HG03442 (cell line): Measurements from ENCODE around the gene IL17RC.
"Not testable (repeated sequence)": the region's sequence is repeated elsewhere in the genome, so short reads cannot be mapped to it uniquely, and the experiment has no call there.

Experiments
- ATAC-seq: cut with Tn5 transposase; IDR thresholded peaks from one replicate; pipeline ENCODE4 v1.9.1; 2021; ENCODE audit warnings: mild to moderate bottlenecking, moderate library complexity; ENCODE audit not compliant: unreplicated experiment

The IL17RC gene

GRCh38 chr3:9914559-9915253, 2.2 kb upstream of the IL17RC start:
- no peak for ATAC-seq

GRCh38 chr3:9915254-9916141, 1.4 kb upstream of the IL17RC start:
- ATAC-seq, result peak; percentile 36

- ATAC-seq, result no peak
Observed at GRCh38 chr3:9916346-9916733, 558 bp upstream of the IL17RC start.

DNA sequence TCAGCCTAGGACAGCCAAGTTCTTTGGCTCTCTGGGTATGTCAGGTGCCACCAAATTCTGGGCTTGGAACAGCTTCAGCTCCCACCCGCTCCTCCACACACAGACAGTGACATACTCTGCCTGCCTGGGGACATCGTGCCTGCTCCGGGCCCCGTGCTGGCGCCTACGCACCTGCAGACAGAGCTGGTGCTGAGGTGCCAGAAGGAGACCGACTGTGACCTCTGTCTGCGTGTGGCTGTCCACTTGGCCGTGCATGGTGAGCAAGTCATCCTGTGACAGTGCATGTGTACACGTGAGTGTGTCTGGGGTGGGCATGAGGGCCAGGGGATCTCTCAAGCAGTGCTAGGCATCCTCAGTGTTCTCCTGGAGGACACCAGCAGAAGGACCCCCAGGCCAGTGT, 922 bp downstream of the IL17RC start:
- ATAC-seq, result no peak

DNA sequence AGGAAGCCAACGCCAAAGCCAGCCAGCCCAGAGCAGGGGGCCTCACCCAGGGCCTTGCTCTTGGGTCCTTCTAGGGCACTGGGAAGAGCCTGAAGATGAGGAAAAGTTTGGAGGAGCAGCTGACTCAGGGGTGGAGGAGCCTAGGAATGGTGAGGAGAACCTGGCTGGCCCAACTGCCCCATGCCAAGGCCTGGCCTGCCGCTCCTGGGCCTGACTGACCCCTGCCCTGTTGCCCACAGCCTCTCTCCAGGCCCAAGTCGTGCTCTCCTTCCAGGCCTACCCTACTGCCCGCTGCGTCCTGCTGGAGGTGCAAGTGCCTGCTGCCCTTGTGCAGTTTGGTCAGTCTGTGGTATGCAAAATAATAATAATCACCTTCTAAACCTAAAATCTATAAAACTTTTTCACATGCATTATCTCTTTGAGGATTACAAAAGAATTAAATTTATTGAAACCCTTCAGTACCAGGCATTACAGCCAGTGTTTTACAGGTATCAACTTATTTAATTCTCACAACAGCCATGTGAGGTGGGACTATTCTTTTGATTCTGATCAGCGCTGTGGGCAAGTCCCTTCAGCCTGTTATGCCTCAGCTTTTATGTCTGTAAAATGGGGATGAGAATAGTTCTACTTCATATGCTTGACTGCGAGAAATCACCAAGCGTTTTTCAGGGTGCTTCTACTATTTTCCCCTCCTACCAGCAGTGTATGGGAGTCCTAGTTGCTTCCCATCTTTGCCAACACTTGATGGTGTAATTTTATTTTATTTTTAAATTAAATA, 1.6 kb downstream of the IL17RC start:
- no peak for ATAC-seq

DNA sequence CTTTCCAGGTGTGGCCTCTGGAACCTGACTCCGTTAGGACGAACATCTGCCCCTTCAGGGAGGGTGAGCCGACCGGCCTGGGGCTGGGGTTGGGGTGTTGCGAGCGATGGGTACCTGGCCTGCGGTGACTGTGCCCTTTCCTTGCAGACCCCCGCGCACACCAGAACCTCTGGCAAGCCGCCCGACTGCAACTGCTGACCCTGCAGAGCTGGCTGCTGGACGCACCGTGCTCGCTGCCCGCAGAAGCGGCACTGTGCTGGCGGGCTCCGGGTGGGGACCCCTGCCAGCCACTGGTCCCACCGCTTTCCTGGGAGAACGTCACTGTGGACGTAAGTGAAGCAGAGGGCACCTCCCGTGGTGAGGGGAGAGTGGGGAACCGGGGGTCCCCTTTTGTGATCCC, 11.3 kb downstream of the IL17RC start:
- no peak for ATAC-seq

DNA sequence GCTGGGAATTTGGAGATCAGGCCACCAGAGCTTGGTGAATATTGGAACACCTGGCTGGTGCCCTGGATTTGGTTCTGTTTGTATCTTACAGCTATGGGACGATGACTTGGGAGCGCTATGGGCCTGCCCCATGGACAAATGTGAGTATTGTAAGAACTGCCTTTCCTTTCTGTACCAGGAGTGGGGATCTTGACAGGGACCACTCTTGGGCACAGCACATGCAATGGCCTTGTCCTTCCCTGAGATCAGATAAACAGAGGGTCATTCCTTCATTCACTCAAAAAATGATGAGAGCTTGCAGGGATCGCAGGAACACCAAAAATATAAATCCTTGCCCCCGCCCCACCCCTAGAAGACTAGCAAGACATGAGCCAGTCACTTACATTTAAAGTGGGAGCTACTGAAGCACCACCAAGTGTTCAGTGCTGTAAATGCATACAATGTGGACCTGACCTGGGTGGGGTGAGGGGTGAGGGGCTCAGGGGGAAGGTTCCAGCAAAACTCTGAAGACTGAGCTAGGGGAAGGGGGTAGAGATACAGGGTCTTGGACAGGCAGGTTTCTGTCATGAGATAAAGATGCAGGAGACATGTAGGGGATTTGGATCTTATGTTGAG, 14.0 kb downstream of the IL17RC start:
- ATAC-seq, result no peak

GRCh38 chr3:9932535-9932842, 15.6 kb downstream of the IL17RC start:
- ATAC-seq, result no peak

- ATAC-seq, result peak; percentile 60
Observed at GRCh38 chr3:9932843-9933560, 16.1 kb downstream of the IL17RC start.

- ATAC-seq, result peak; percentile 83
Observed at GRCh38 chr3:9933561-9934234, 16.8 kb downstream of the IL17RC start, which contains the start of gene CRELD1. Gene CRELD1 (plus strand): TSS chr3:9933834. CDS start chr3:9934439, 605 bp downstream.

DNA sequence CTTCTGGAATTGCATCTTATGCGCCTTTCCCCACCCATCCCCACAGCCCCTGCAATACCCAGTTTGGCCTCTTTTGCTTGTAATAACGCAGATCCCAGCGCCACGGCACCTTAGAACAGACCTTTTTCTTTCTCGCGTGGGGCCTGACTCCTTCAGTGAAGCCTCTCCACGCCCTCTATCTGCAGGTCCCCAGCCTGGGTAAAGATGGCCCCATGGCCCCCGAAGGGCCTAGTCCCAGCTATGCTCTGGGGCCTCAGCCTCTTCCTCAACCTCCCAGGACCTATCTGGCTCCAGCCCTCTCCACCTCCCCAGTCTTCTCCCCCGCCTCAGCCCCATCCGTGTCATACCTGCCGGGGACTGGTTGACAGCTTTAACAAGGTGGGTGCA, 17.3 kb downstream of the IL17RC start:
- no peak for ATAC-seq

DNA sequence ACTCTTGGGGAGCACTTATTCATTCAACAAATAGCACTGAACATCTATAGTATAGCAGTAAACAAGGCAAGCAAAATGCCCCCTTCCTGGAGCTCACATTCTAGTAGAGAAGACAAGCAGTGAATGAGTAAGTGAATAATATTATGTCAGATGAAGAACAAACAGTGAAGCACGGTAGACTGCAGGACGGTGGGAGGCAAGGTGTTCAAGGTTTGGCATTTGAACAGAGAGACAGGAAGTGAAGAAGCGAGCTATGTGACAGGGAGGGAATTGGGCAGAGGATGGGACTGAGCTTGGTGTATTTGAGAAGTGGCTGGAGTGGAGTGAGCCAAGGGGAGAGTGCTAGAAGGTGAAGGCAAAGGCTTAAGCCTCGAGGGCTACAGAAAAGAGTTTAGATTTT, 18.1 kb downstream of the IL17RC start:
- no peak for ATAC-seq

DNA sequence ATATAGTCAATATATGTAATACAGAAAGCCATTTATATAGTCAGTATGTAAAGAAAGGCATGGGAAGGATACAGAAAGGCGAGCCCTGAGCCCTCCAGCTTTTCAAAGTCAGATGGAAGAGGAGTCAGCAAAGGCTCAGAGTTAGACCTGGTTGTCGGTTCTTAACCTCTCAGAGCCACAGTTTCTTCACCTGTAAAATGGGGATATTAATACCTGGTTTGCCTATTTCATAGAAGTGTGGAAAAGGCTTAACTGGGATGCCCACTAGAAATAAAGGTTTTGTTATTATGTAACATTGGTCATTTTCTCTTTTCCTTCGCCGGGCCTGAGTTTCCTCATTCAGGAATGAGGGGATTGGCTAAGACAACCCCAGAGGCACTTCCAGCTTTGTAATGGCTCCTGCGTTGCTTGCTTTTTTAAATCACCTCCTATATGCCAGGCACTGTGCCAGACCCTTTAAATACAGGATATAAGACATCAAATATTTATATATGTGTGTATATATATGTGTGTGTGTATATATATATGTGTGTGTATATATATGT, 19.1 kb downstream of the IL17RC start:
- no peak for ATAC-seq

GRCh38 chr3:9937486-9938238, 20.8 kb downstream of the IL17RC start:
- no peak for ATAC-seq

DNA sequence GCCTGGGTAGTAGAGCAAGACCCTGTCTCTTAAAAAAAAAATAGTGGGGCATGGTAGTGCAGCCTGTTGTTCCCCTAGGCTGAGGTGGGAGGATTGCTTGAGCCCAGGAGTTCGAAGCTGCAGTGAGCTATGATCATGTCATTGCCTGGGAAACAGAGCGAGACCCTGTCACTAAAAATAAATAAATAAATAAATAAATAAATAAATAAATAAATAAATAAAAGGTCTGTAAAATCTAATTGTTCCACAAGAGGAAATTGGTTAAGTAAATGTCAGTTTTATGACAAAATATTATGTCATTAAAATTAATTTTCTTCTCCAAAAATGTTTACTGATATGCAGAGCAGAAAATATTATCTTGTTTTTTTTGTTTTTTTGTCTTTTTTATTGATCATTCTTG, 22.1 kb downstream of the IL17RC start:
- no peak for ATAC-seq

DNA sequence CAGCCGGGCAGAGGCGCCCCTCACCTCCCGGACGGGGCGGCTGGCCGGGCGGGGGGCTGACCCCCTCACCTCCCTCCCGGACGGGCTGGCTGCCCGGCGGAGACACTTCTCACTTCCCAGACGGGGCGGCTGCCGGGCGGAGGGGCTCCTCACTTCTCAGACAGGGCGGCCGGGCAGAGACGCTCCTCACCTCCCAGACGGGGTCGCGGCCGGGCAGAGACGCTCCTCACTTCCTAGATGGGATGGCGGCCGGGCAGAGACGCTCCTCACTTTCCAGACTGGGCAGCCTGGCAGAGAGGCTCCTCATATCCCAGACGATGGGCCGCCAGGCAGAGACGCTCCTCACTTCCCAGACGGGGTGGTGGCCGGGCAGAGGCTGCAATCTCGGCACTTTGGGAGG, 23.0 kb downstream of the IL17RC start:
- not testable (repeated sequence) for ATAC-seq

DNA sequence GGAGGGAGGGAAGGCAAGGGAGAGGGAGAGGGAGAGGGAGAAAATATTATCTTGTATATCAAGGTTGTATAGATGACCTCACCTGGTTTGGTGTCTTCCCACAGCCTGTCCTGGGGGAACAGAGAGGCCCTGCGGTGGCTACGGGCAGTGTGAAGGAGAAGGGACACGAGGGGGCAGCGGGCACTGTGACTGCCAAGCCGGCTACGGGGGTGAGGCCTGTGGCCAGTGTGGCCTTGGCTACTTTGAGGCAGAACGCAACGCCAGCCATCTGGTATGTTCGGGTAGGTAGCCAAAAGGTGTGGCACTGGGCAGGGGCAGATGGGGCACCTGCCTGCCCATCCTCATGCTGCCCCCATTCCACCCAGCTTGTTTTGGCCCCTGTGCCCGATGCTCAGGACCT, 23.8 kb downstream of the IL17RC start:
- ATAC-seq, result no peak

DNA sequence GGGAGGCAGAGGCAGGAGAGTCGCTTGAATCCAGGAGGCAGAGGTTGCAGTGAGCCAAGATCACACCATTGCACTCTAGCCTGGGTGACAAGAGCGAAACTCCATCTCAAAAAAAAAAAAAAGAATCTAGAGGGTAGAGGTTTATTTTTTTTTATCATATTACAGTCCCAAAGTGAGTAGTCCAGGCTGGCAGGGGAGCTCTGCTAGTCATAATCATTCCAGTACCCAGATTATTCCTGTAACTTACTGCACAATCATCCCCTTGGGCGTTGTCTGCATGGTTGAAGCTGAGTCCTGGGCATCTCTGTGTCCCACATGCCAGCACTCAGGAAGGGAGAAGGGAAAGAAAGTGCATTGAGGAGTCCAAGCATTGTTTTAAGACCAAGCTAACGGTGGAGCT, 25.3 kb downstream of the IL17RC start:
- no peak for ATAC-seq
